ENCODE measurements around the gene TNPO2. TPM values are rescaled to one million over a fixed set of nuclear protein-coding genes. Genes with fewer than 3 reads are reported as not detected.
"Not testable (repeated sequence)": the region's sequence is repeated elsewhere in the genome, so short reads cannot be mapped to it uniquely, and the experiment has no call there.

TNPO2 gene
- total RNA-seq, 1 donor from 2014 or later, result 23.9 TPM

DNA sequence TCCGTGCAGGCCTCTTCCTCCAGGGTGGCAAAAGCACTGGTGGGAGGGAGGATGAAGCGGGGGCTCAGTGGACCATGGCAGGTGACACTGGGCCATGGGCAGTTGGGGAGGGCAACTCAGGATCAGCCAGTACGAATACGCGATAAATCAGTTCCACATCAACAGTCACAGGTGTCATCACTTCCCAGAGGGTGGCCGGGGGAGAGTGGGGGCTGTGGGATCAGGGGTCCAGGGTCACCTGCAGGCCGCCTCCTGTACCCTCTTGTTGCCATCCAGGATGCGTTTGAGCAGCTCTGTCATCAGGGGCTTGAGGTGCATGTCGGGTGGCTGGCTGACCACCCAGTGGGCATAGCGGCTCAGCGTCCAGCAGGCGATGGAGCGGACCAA, 17.4 kb downstream of the TNPO2 start:
- DNase-seq (ENCODE audit: low read depth, low spot score), result no peak

DNA sequence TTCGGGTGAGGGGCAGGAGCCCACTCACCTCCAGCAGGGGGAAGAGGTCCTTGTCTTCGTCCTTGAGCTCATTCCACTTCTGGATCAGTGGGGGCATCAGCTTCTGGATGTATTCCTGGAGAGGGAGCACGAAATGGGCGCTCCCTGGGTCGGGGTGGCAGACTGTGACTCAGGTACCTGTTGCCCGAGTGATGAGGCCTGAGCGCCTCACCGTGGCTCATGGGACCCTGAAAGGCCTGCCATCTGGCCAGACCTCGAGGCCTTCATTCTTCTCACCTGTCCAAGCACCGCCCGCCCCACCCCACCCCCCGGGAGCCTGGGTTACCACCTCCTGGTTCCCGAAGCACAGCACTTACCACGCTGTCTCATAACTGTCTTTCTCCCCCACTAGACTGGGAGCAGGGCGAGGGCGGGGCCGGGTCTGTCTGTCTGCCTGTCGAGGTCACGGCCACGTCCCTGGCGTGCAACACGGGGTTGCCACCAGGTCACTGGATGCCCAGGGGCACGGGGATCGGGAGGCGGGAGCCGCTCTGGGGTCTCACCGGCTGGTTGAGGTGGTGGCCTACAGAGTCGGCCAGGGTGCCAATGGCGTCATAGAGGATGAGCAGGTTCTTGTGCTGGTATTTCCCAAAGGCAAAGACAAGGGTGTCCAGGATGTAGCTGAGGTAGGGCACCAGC, 17.9 kb downstream of the TNPO2 start:
- no peak for DNase-seq (ENCODE audit: low read depth, low spot score)

DNA sequence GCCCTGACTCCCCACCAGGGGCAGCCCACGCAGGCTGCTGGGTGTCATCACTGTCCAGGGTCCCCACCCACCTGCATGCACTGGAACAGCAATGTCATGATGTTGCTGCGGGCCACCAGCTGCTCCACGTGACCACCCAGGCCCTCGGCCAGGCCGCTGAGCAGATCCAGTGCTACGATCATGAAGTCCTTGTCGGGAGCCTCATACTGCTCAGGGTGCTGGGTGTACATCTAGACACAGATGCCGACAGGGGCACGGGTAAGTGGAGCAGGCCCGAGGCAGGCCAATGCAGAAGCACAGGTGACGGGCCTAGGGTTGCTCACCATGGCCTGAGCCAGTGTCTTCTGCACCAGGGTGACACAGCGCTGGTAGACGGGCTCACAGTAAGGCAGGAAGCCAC, 18.6 kb downstream of the TNPO2 start:
- no peak for DNase-seq (ENCODE audit: low read depth, low spot score)

DNA sequence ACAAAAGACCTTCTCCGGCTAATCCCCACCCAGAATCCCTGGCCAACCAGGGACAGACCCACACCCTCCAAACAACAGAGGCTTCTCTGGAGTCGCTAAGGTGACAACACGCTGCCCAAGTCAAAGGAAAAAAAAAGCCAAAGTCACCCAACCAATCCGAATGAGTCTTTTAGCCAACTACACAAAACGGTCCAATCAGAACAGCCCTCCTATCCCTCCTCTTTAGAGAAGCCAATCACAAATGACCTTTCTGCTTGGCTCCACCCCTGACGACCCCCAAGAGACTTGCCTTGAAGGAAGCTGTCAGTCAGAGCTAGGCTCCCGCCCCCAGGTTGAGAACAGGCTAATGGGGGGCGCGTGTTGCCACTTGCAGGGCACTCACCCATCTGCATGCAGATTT, 20.7 kb downstream of the TNPO2 start:
- no peak for DNase-seq (ENCODE audit: low read depth, low spot score)

DNA sequence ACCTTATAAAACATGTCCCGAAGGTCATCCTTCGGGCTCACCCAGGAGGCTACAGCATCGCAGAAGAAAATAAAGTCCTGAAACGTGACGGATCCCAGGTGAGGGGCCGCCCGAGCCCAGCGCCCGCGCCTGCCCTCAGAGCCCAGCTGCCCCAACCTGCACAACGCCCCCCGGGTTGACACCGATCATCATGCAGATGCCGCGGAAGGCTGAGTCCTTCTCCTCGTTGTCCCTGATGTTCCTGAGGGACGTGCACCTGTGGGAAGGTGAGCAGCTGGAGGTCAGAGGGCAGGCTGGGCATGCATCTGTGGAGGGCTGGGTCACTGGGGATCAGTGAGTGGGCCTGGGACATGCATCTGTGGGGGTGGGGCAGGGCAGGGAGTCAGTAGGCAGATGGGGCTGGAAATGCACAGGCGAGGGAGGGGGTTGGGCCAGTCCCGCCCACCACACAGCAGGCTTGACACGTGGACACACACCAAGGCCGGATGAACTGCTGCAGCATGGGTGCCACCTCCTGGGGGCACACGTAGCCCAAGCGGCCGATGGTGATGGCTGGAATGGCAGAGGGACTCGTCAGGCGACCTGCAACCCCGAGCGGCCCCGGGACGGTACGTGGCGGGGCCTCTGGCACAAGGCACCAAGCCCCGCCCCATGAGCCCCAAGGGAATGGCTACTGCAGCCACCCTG, 22.0 kb downstream of the TNPO2 start:
- DNase-seq (ENCODE audit: low read depth, low spot score), result no peak

DNA sequence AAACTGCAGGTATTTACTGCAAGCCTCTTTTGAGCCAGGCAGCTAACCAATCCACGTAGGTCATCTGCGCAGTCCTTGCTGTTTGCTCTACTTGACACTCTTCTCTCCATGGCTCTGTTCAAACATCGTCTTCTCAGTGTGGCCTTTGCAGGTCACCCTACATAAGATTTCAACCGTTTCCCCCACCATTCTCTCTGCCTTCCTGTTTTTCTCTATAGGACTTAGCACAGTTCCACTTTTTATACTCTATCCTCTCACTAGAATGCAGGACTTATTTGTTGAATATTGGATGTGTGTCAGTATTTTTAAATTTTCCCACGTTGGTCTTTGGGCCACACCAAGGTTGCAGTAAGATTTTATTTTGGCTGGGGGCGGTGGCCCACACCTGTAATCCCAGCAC, 25.6 kb downstream of the TNPO2 start:
- DNase-seq (ENCODE audit: low read depth, low spot score), result no peak

DNA sequence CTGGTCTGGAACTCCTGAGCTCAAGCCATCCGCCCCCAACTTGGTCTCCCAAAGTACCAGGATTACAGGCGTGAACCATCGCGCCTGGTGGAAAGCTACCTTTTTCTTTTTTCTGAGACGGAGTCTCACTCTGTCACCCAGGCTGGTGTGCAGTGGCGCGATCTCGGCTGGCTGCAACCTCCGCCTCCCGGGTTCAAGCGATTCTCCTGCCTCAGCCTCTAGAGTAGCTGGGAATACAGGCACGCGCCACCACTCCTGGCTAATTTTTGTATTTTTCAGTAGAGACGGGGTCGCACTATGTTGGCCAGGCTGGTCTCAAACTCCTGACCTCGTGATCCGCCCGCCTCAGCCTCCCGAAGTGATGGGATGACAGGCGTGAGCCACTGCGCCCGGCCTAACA, 26.3 kb downstream of the TNPO2 start:
- DNase-seq (ENCODE audit: low read depth, low spot score), result not testable (repeated sequence)

DNA sequence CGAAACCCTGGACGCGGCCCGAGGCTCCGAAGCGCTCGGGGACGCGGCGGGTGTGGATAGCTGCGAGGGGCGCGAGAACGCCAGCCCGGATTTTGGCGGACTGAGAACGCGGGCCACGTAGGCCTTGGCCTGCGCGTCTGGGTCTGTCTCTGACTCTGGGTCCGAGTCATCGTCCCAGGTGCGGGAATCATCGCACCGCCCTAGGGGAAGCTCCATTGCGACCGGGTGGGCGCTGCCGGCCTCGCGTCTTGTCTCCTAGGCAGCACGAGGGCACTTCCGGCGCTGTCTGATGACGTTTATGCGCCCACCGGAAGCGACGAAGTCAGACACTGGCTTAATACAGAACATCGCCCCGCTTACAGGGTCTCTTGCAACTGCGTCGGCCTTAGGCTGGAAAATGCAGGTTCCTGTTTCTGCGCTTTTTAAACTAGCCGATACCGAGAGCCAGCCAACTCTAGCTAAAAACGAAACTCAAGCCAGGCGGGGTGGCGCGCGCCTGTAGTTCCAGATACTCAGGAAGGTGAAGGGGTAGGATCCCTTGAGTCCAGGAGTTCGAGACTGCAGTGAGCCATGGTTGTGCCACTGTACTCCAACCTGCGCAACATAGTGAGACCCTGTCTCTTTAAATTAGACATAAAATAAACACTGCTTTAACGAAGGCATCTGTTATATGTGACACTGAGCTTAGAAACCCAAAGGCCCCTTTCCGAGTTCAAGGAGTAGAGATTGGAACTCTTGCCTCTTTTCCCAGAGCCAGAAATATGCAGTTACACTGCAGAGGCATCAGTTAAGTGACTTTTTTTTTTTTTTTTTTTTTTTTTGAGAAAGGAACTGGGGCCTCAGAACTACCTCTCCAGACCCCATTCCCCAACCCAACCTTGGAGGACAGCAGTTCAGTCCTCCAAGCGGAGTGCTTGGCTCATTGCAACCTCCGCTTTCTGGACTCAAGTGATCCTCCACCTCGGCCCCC, 27.1 kb downstream of the TNPO2 start, which contains the start of gene FBXW9:
TSS of gene FBXW9 (minus strand) at position 266 of the 970 bp plus-strand sequence. CDS start at position 216, 50 bp downstream.
- DNase-seq (ENCODE audit: low read depth, low spot score), result peak; percentile 77

DNA sequence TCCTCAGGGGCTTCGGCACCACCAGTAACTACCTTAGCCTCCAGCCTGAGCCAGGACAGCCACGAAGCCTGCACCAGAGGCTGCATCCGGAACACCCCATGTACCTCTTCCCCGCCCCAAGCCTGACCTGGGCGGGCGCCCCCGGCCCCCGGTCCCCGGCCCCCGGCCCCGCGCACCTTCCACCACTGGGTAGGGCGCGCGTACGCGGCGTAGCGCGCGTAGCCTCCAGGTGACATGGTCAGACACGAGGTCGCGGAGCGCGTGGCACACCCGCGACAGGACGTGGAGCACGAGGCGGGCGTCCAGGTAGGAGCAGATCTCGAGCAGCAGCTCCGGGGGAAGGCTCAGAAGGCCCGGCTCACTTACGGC, 27.8 kb downstream of the TNPO2 start:
- no peak for DNase-seq (ENCODE audit: low read depth, low spot score)

DNA sequence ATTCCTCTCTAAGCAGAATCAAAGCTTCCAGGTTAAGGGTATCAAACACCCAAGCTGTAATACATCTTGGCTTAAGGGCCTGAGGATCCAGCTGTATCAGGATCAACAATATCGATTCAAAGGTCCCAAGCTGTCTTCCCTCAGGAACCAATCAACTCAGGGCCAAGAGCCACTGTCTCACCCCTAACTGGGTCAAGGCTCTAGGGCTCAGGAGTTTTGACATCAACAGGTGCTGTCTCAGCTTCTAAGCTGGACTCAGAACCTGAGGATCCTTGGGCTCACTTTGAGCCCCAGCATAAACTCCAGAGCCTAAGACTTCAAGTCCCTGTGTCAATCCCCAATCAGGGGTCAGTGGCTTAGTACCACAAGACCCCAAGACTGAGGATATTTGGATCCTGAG, 28.2 kb downstream of the TNPO2 start:
- DNase-seq (ENCODE audit: low read depth, low spot score), result no peak

DNA sequence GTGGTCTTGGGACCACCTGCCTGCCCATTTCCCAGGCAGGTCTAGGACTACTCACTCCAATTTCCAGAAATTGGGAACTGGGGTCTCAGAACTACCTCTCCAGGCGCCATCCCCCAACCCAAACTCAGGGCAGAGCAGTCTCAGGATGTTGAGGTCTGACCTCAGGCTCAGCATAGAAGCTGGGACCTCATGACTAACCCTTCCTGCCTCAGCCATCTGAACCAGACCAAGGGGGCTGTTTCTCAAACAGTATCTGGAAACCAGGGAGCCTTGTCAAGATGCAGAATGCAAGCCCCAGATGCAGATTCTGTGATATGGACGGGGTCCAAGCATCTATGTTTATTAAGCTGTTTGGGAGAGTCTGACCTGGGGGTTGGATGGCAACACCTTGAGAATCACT, 28.6 kb downstream of the TNPO2 start:
- DNase-seq (ENCODE audit: low read depth, low spot score), result no peak

DNA sequence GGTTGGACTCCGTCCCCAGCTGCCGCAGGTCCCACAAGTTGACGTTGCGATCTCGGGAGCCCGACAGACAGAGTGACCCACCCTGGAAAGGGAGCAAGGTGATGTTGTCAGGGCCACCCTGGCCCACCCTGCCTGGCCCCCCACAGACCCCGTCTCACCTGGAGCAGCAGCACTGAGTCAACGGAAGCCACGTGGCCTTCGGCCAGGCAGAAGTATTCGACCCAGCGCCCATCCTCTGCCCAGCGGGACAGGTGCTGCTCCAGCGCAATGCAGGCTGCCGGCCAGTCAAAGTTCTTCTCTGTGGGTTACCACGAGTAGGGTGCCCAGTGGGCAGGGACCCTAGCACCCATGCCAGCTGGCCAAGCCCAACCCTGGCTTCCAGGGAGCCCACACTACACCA, 29.1 kb downstream of the TNPO2 start:
- DNase-seq (ENCODE audit: low read depth, low spot score), result no peak

DNA sequence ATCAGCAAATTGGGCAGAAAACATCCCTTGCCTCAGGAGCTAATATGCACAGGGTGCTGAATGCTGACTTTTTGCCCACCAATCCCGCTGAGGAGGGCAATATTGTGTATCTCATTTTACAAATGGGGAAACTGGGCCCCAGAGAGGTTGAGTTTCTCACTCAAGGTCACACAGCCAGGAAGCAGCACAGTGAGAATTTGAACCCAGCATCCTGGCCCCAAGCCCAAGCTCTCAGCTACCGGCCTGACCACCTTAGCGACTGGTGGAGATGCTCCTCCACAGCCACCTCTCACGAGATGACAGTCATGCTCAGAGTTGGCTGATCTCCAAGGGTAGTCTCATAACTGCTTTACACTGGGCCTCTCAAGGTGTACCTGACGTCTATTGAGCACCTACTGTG, 30.8 kb downstream of the TNPO2 start:
- DNase-seq (ENCODE audit: low read depth, low spot score), result no peak

DNA sequence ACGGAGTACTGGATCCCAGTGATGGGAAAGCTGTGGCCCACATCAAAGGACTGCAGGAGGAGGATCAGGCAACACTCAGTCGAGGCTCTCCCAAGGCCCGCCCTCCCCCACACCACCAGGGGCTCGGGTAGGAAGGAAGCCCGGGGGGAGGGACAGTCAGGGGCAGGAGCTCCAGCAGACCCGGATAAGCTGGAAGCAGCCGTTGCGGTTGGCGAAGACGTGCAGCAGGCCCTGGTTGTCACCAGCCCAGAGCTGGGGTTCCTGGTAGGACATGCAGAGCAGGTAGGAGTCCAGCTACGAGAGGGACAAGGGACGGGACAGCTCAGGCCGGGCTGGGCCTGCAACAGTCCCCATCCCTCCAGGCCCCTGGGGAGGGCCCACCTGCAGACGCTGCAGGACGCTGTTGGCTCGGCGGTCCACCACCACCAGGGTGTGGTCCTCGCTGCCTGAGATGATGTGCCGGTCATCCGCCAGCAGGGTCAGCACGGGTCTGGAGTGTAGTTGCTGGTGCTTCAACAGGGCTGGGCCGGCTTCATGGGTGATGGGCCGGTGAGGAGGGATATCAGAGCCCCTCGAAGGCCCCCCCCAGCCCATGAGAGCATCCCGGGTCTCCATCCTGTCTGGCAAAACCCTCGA, 34.0 kb downstream of the TNPO2 start:
- no peak for DNase-seq (ENCODE audit: low read depth, low spot score)

DNA sequence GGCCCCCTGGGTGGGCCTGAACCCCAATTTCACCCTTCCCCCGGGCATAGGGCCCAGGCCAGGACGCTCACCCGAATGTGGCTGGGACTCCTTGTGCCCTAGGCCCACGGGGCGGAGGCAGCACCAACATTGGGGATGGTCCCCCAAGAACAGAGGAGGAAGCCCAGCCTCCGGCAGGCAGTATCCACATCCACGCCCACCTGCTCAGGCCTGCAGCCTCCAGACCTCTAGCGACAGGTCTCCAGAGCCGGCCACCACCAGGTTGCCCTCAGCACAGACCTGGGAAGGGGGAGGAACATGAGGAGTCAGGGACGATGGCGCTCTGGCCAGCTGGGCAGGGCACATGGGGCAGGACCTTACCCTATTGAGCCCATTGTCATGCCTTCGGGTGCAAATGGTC, 34.7 kb downstream of the TNPO2 start:
- DNase-seq (ENCODE audit: low read depth, low spot score), result no peak

DNA sequence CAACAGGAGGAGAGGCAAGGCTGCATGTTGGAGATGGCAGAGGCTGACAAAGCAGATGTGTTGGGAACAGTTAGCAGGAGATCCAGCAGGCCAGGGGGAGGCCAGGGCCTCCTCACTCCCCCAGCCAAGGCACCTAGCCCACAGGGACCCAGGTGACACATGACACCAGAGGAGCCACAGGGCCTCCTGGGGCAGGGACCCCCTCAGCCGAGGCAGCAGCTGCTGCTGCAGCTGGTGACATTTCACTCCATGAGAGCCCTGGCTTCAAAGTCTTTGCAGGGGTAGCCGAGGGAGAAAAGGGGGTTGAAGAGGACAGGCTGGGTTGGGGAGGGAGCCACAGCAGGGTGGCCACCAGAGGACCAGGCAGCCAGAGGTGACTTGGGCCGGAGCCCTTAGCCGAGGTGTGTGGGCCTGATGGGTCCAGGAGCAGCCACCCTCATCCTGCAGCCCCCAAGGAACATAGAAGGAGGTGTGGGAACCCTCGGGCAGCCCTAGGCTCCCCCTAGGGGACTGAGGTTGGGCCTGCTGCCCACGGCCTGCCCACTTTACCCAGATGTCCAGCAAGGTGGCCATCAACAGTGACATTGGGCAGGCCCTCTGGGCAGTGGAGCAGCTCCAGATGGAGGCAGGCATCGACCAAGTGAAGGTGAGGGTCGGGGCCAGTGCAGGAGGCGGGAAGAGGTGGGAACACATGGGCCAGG, 36.1 kb downstream of the TNPO2 start, which contains the start of gene GNG14:
TSS of gene GNG14 (plus strand) at position 503 of the 701 bp plus-strand sequence. CDS start at position 554, 51 bp downstream.
- no peak for DNase-seq (ENCODE audit: low read depth, low spot score)

DNA sequence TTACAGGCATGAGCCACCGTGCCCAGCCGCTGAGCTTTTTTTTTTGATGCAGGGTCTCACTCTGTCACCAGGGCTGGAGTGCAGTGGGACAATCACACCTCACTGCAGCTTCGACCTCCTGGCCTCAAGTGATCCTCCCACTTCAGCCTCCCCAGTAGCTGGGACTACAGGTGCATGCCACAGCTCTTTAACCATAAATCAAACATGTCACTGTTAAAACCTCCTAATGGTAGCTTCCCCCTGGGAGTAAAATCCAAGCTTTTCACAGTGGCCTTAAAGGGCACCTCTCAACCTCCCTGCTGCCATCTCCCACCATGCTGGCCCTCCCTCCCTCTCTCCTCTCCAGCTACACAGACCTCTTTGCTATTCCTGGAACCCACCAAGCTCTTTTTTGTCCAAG, 37.9 kb downstream of the TNPO2 start:
- DNase-seq (ENCODE audit: low read depth, low spot score), result no peak

DNA sequence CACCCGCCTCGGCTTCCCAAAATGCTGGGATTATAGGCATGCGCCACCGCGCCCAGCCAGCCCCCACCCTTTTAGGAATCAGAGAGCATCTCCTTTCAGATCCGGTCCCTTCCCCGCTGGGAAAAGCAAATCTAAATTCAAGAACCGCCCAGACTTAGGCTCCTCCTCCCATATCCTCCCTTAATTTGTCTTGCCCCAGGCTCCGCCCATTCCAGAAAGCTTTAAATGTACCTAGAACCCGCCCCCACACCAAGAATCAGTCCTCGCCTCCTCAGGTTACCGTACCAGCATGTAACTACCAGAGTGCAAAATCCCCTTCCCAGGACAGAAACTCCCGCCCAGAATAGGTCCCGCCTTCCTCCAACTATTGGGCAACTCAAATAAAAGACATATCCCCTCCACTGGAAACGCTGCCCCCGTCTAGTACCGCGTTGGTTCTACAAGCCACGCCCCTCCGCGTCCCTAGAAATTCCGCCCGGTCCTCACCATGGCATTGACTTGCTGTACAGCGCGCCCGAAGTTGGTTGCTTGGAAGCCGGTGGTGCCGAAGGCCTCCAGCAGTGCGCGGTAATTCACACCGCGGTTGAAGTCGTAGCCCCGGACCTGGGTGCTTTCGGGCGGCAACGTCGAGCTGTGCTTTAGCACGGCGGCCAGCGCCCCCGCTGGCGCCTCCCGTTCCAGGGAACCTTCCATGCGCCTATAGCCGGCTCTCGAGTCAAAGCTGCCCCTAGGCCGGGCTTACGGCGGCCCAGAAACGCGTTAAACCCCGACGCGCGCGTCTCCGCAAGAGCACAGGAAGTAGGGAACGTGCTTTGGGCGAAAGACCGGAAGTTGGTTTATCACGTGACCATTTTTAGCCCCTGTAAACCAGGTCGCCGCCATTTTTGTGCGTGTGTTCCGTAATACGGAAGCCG, 42.4 kb downstream of the TNPO2 start, which contains the start of gene DHPS:
TSS of gene DHPS (minus strand) at position 807 of the 914 bp plus-strand sequence. CDS start at position 693, 114 bp downstream.
- peak; percentile 93 for DNase-seq (ENCODE audit: low read depth, low spot score)

DNA sequence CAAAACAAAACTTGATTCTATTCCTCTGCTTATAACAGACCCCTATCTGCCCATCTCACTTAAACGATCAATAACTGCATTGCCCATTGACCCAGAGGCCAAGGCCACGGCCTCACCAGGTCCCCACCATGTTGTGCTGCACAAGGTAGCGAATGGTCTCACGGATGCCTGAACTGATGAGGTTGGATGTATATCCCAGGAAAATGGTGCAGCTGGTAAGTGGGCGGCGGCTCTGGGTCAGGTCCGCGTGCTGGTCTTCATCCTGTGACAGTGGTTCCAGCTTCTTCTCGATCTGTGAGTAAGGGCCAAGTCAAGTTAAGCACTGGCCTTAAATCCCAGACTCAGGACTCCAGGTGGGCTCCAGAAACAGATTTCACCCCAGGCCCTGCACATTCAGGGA, 43.7 kb downstream of the TNPO2 start:
- no peak for DNase-seq (ENCODE audit: low read depth, low spot score)

DNA sequence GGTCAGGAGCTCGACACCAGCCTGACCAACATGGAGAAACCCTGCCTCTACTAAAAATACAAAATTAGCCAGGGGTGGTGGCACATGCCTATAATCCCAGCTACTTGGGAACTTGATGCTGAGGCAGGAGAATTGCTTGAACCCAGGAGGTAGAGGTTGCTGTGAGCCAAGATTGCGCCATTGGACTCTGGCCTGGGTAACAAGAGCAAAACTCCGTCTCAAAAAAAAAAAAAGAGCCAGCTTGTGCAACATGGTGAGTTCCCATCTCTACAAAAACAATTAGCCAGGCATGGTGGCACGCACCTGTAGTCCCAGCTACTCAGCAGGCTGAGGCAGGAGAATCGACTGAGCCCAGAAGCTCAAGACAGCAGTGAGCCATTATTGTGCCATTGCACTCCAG, 45.7 kb downstream of the TNPO2 start:
- DNase-seq (ENCODE audit: low read depth, low spot score), result not testable (repeated sequence)
